ENCODE results near the gene ZNRD2. TPM values are rescaled to one million over a fixed set of nuclear protein-coding genes. Genes with fewer than 3 reads are reported as not detected.

The ZNRD2 gene
- total RNA-seq, 1 donor, result 16.8 TPM

DNA sequence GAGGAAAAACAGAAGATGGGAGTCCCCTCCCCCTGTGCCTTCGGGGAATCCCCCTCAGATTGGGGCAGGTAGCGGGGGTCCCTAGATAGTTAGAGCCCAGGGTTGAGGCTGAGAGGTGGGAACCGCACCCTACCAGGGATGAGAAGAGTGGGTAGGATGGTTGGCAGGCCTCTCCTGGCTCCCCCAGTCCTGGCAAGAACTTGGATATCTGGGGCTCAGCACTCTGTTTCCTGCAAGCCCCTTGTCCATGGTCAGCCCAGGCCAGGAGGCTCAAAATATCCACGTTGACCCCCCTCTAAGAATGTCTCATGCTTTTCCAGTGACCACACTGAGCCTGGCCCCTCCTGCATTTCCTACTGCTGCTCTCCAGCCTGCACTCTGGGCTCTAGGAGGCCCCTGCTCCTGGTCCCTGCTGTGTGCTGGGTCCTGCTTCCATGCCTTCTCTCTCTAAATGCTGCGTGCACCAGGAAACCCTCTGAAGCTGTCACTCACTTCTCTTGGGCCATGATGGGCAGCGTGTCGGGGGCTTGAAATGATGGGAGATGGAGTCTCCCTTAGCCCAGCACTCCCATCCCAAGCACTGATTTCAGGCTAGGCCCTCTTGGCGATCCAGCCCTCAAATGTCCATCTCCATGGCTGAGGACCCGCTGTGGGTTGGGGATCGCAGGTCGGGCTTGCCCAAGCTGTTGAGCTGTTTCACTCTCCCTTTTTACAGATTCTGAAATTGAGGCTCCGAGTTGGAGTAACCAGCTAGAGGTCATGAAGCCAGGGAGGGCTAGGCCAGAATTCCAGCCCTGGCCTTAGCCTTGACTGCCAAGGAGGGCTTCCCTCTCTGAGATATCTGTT lies 41.7 kb downstream of the ZNRD2 start:
- H3K4me1 ChIP-seq (ENCODE audit: insufficient read depth, low read length), result peaks cover 54% of the 10 kb centered on the region
- H3K27me3 ChIP-seq (ENCODE audit: insufficient read depth, low read length), result no peaks in the 10 kb centered on the region
- H3K9me3 ChIP-seq (ENCODE audit: low read depth, low read length), result no peaks in the 10 kb centered on the region
- H3K4me3 ChIP-seq (ENCODE audit: low read length), result peak overlapping the region; percentile 92

DNA sequence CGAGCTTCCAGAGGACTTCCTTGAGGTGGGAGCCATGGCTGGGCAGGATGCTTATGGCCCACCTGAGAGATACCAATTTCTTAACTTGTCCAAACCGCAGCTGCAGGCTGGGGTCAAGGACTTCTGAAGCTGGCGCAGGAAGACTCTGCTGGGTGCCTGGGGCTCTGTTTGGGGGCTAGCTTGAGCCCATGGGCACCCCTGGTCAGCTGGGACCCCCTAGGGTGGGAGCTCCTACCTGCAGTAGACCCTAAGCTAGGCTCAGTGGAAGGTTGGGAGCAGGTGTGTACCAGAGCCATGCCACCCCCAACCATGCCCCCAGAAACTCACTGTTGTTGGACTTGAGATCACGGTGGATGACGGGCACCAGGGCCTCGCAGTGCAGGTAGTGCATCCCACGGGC lies 42.4 kb downstream of the ZNRD2 start:
- no peaks in the 10 kb centered on the region for H3K27me3 ChIP-seq (ENCODE audit: insufficient read depth, low read length)
- H3K9me3 ChIP-seq (ENCODE audit: low read depth, low read length), result no peaks in the 10 kb centered on the region
- H3K4me3 ChIP-seq (ENCODE audit: low read length), result peak overlapping the region; percentile 92
- peaks cover 60% of the 10 kb centered on the region for H3K4me1 ChIP-seq (ENCODE audit: insufficient read depth, low read length)

DNA sequence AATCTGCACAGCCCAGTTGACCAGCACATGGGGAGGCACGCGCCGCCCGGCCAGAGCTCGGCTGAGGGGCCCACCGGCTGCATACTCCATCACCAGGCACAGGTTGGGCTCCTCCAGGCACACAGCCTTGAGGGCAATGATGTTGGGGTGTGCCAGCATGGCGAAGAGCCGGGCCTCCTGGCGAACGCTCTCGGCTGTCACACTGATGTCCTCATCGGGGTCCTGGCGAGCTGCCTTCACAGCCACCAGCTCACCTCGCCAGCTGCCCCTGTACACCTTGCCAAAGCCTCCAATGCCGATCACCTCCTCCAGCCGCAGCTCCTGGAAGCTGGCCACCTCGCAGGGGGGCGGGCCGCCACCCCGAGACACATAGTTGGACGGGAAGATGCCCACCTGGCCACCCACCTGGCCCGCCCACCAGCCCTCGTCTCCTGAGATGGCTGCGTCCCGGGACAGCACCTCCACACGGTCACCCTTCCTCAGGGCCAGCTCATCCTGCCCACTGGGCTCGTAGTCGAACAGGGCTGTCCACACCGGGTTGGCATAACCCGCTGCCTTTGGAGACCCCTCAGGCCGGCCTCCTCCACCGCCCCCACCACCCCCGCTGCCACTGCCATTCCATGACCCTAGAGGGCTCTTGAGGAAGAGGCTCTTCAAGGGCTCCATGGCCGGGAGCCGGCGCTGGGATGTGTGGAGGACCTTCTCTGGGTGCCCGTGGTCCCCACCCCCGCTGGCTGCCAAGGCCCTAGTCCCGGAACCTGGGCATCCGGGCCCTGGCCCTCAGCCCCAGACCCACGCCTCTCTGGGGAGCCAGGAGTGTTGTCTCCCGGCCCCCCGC lies 43.0 kb downstream of the ZNRD2 start:
- peak overlapping the region; percentile 92 for H3K4me3 ChIP-seq (ENCODE audit: low read length)
- H3K27me3 ChIP-seq (ENCODE audit: insufficient read depth, low read length), result no peaks in the 10 kb centered on the region
- no peaks in the 10 kb centered on the region for H3K9me3 ChIP-seq (ENCODE audit: low read depth, low read length)
- H3K4me1 ChIP-seq (ENCODE audit: insufficient read depth, low read length), result peaks cover 60% of the 10 kb centered on the region

DNA sequence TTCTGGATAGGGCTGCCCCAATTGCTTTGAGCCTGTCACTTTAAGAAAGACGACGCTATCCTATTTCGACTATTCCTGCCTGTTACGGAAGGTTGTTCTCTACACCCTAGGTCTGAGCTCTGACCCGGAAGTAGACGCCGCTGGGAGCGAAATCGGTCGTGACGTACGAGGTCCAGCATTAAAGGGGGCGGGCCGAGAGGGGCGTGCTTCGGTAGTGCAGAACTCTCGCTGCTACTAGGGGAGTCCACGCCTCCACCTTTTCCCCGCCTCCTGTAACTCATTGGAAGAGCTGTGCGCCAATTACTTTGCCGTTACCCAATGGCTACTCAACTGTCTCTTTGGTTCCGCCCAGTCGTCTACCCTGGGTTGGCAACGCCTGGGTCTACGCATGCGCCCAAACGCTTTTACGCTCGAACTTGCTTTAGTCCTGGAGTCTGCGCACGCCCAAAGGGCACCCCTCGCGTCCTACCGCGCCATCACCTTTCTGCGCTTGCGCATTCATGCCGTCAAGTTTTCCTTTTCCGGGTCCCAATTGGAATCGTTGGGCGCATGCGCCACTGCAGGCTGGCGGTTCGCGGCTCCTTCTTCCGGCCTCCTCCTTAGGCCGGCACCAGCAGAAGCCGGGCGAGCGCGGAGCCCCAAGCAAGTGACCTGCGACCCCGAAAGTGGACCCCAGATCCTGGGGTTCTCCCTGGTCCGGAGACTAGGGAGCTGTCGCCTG lies 45.1 kb downstream of the ZNRD2 start, which contains the start of gene PCNX3:
Gene PCNX3, plus strand, starts transcription at position 548 of the 721 bp plus-strand sequence. CDS start 536 bp downstream, outside the sequence.
- Histone ChIP-seq H3K4me3 (ENCODE audit: low read length) (peak within 1 kb of the TSS; percentile 92), H3K4me1 (ENCODE audit: insufficient read depth, low read length) (peaks cover 47% of the 10 kb centered on the region), H3K27me3 (ENCODE audit: insufficient read depth, low read length) (no peaks in the 10 kb centered on the region), H3K9me3 (ENCODE audit: low read depth, low read length) (no peaks in the 10 kb centered on the region)

DNA sequence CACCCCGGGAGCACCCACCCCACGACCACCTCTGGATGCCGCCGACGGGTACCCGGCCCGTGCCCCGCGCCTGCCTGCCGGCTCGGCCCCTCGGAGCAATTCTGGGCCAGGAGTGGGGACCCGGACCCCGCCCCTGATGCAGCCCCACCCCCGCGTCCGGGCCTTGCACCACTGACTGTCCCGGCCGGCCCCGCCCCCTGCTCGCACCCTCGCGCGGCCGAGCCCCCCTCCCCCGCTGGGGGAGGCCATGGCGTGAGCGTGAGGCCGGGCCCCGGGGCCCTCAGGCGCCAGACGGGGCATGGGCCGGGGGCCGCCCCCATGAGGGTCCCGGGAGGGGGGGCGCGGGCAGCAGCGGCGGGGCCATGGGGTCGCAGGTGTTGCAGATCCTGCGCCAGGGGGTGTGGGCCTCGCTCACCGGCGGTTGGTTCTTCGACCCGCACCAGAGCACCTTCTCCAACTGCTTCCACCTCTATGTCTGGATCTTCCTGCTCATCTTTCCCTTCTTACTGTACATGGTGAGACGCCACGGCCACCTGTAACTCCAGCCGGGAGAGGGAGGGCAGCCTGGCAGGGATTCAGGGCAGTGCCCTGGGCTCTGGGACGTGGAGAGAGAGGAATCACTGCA lies 45.8 kb downstream of the ZNRD2 start:
- Histone ChIP-seq H3K4me1 (ENCODE audit: insufficient read depth, low read length) (peaks cover 41% of the 10 kb centered on the region), H3K4me3 (ENCODE audit: low read length) (peak overlapping the region; percentile 78), H3K9me3 (ENCODE audit: low read depth, low read length) (no peaks in the 10 kb centered on the region), H3K27me3 (ENCODE audit: insufficient read depth, low read length) (no peaks in the 10 kb centered on the region)

DNA sequence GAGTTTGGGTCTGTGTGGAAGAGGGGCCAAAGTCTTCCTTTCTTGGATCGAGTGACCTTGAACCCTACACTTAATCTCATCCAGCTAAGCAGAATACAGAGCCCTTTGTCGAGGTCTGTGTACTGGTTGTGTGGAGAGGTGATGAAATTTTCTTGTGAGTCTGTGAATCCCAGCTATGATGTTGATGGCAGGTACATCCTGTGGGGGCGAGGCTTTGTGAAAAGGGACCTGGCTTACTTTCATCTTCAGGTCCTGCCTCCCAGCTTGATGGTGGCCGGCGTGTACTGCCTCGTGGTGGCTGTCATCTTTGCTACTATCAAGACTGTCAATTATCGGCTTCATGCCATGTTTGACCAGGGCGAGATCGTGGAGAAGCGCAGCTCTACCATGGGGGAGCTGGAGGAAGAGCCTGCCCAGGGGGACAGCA lies 46.3 kb downstream of the ZNRD2 start:
- Histone ChIP-seq H3K4me1 (ENCODE audit: insufficient read depth, low read length) (peaks cover 35% of the 10 kb centered on the region), H3K27me3 (ENCODE audit: insufficient read depth, low read length) (no peaks in the 10 kb centered on the region), H3K9me3 (ENCODE audit: low read depth, low read length) (no peaks in the 10 kb centered on the region)

DNA sequence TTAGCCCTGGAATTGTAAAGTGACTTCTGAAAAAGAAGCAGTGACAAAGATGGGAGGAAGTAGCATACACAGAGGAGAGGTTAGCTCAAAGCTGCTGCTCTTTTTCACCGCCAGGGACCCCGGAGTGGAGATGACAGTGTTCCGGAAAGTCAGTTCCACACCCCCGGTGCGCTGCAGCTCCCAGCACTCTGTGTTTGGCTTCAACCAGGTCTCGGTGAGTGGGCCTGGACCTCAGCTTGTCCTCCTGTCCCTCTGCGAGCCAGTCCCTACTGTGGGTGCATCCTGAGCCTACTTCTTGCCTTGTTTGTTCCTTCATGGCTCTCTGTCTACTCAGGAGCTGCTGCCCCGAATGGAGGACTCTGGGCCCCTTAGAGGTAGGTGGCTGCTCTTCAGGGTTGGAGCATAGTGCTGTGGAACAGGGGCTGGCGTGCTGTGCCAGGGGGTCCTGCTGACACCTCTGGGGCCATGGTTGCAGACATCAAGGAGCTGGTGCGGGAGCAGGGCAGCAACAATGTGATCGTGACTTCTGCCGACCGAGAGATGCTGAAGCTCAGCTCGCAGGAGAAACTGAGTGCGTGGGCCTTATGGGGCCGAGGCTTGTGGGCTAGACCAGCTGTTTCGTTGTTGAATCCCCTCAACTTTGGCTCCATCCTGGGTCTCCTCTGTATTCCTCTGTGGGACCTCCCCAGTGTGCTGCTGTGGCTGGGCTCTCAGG lies 47.0 kb downstream of the ZNRD2 start:
- Histone ChIP-seq H3K27me3 (ENCODE audit: insufficient read depth, low read length) (no peaks in the 10 kb centered on the region), H3K4me1 (ENCODE audit: insufficient read depth, low read length) (peaks cover 28% of the 10 kb centered on the region), H3K4me3 (ENCODE audit: low read length) (no peak overlapping the region), H3K9me3 (ENCODE audit: low read depth, low read length) (no peaks in the 10 kb centered on the region)

More for the DNA sequence above, 46.3 kb downstream of the ZNRD2 start:
- peak overlapping the region; percentile 78 for H3K4me3 ChIP-seq (ENCODE audit: low read length)

DNA sequence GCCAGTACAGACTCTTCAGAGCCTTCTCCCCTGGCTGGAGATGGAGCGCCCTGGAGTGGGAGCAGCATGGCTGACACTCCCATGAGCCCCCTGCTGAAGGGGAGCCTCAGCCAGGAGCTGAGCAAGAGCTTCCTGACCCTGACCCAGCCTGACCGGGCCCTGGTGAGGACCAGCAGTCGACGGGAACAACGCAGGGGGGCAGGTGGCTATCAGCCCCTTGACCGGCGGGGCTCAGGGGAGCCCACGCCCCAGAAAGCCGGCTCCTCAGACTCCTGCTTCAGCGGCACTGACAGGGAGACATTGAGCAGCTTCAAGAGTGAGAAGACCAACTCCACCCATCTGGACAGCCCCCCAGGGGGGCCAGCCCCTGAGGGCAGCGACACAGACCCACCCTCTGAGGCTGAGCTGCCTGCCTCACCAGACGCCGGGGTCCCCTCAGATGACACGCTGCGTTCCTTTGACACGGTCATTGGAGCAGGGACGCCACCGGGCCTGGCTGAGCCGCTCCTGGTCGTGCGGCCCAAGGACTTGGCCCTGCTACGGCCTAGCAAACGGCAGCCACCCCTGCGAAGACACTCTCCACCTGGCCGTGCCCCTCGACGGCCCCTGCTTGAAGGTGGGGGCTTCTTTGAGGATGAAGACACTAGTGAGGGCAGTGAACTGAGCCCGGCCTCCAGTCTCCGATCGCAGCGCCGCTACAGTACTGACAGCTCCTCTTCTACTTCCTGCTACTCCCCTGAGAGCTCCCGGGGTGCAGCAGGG lies 47.9 kb downstream of the ZNRD2 start:
- H3K4me1 ChIP-seq (ENCODE audit: insufficient read depth, low read length), result peaks cover 20% of the 10 kb centered on the region
- no peaks in the 10 kb centered on the region for H3K9me3 ChIP-seq (ENCODE audit: low read depth, low read length)
- H3K27me3 ChIP-seq (ENCODE audit: insufficient read depth, low read length), result no peaks in the 10 kb centered on the region
- H3K4me3 ChIP-seq (ENCODE audit: low read length), result no peak overlapping the region

DNA sequence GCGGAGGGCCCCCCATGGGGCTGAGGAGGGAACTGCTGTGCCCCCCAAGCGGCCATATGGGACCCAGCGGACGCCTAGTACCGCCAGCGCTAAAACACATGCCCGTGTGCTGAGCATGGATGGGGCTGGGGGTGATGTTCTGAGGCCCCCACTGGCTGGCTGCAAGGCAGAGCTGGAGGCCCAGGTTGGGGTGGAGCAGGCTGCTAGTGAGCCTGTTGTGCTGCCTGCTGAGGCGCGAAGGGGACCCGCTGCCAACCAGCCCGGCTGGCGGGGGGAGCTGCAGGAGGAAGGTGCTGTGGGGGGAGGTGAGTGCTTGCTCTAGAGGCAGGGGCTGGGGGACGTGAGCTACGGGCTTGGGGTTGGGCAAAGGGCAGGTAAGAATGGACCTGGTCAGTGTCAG lies 48.5 kb downstream of the ZNRD2 start:
- Histone ChIP-seq H3K27me3 (ENCODE audit: insufficient read depth, low read length) (no peaks in the 10 kb centered on the region), H3K4me1 (ENCODE audit: insufficient read depth, low read length) (peaks cover 18% of the 10 kb centered on the region), H3K9me3 (ENCODE audit: low read depth, low read length) (no peaks in the 10 kb centered on the region), H3K4me3 (ENCODE audit: low read length) (no peak overlapping the region)

DNA sequence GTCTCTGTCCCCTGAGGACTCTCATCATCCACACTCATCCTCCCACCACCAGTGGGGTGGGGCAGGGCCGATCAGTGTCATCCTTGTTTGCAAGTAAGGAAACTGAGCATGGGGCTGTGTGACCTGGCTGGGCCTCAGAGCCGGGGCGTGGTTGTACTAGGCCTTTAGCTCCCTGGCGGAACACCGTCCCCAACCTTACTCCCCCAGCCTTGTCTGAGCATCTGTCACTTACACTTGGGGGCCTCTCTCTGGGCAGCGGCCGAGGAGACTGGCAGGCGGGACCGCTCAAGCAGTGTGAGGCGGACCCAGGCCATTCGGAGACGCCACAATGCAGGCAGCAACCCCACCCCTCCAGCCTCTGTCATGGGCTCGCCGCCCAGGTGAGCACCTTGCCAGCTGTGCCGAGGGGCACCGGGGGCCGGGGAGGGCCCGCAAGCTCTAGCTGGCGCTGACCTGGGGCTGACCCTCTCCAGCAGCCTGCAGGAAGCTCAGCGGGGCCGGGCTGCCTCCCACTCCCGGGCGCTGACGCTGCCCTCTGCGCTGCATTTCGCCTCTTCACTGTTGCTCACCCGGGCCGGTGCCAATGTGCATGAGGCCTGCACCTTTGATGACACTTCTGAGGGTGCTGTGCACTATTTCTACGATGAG lies 49.1 kb downstream of the ZNRD2 start:
- Histone ChIP-seq H3K9me3 (ENCODE audit: low read depth, low read length) (no peaks in the 10 kb centered on the region), H3K4me1 (ENCODE audit: insufficient read depth, low read length) (peaks cover 18% of the 10 kb centered on the region), H3K4me3 (ENCODE audit: low read length) (no peak overlapping the region), H3K27me3 (ENCODE audit: insufficient read depth, low read length) (no peaks in the 10 kb centered on the region)

DNA sequence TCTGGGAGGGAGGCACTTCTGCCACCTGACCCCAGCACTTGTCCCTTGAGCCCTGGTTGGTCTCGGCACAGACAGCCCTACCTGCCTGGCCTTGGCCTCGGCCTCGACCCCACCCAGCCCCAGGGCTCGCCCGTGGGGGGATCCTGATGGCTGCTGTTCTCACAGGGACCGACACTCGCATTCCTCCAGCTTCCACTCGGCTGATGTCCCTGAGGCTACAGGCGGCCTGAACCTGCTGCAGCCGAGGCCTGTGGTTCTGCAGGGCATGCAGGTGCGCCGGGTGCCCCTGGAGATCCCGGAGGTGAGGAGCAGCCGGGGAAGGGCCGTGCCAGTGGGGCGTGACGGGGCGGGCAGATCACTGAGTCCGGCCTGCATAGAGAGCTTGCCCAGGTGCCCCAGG lies 50.4 kb downstream of the ZNRD2 start:
- Histone ChIP-seq H3K9me3 (ENCODE audit: low read depth, low read length) (no peaks in the 10 kb centered on the region), H3K4me3 (ENCODE audit: low read length) (no peak overlapping the region), H3K27me3 (ENCODE audit: insufficient read depth, low read length) (no peaks in the 10 kb centered on the region), H3K4me1 (ENCODE audit: insufficient read depth, low read length) (peaks cover 15% of the 10 kb centered on the region)

DNA sequence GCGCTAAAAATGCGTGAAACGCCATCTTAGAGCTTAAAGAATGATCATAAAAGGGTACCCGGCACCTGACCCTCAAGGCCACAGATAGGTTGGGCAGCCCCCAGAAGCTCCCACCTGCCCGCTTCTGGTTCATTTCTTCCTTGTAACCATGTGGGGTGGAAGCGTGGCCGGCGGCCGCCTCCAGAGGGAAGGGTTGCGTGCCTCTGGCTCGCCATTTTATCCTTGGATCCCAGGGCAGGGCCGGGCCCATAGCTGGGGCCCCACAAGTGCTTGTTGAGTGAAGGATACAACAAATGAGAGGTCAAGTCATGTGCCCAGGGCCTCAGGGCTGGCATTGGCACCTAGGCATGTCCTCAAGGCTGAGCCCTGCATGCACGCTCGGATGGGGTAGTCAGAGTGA lies 51.2 kb downstream of the ZNRD2 start:
- no peaks in the 10 kb centered on the region for H3K9me3 ChIP-seq (ENCODE audit: low read depth, low read length)
- H3K27me3 ChIP-seq (ENCODE audit: insufficient read depth, low read length), result no peaks in the 10 kb centered on the region
- peaks cover 17% of the 10 kb centered on the region for H3K4me1 ChIP-seq (ENCODE audit: insufficient read depth, low read length)
- no peak overlapping the region for H3K4me3 ChIP-seq (ENCODE audit: low read length)

All from mononuclear cell (primary cell).